Hepatocyte (in vitro differentiated cells): ENCODE measurements around the gene CIDEC. TPM values are rescaled to one million over a fixed set of nuclear protein-coding genes. Genes with fewer than 3 reads are reported as not detected.
"Not testable (repeated sequence)": the region's sequence is repeated elsewhere in the genome, so short reads cannot be mapped to it uniquely, and the experiment has no call there.

ENCODE experiments used
- DNase-seq: peaks from one replicate; pipeline ENCODE4 v3.0.0-alpha.2; 2016; ENCODE audit warnings: low spot score
- H2AFZ ChIP-seq: fragments of 200-600 bp; sonication (generic); 2 replicates; pipeline ENCODE4 v1.6.0; 2016; ENCODE audit warnings: antibody characterized with exemption, mild to moderate bottlenecking
- H3K27ac ChIP-seq: fragments of 200-600 bp; sonication (generic); 2 replicates; pipeline ENCODE4 v1.5.1; 2016; ENCODE audit warnings: mild to moderate bottlenecking
- H3K27me3 ChIP-seq: fragments of 200-600 bp; sonication (generic); 2 replicates; pipeline ENCODE4 v1.6.1; 2016
- H3K36me3 ChIP-seq: fragments of 200-600 bp; sonication (generic); replicated peaks from 2 replicates; pipeline ENCODE4 v1.5.1; 2016; ENCODE audit warnings: low read depth; ENCODE audit not compliant: insufficient read depth
- H3K4me1 ChIP-seq: fragments of 200-600 bp; sonication (generic); 2 replicates; pipeline ENCODE4 v1.5.1; 2016; ENCODE audit warnings: mild to moderate bottlenecking, moderate library complexity; ENCODE audit not compliant: insufficient read depth
- H3K4me2 ChIP-seq: fragments of 200-600 bp; sonication (generic); 2 replicates; pipeline ENCODE4 v1.6.0; 2016
- H3K4me3 ChIP-seq: fragments of 200-600 bp; sonication (generic); 2 replicates; pipeline ENCODE4 v1.5.1; 2016; ENCODE audit warnings: mild to moderate bottlenecking
- H3K79me2 ChIP-seq: fragments of 200-600 bp; sonication (generic); 2 replicates; pipeline ENCODE4 v1.6.0; 2017; ENCODE audit warnings: mild to moderate bottlenecking
- H3K9me2 ChIP-seq: fragments of 200-600 bp; sonication (generic); replicated peaks from 2 replicates; pipeline ENCODE4 v1.6.0; 2017; ENCODE audit warnings: mild to moderate bottlenecking; ENCODE audit not compliant: insufficient read depth
- H3K9me3 ChIP-seq: fragments of 200-600 bp; sonication (generic); 2 replicates; pipeline ENCODE4 v1.5.1; 2016; ENCODE audit warnings: low read depth, mild to moderate bottlenecking
- H4K20me1 ChIP-seq: fragments of 200-600 bp; sonication (generic); 2 replicates; pipeline ENCODE4 v1.6.0; 2016; ENCODE audit warnings: mild to moderate bottlenecking; ENCODE audit not compliant: insufficient read depth, poor library complexity, severe bottlenecking
- CTCF ChIP-seq: fragments of 200-600 bp; sonication (generic); IDR thresholded peaks from 2 replicates; pipeline ENCODE4 v1.5.1; 2016; ENCODE audit warnings: antibody characterized with exemption, mild to moderate bottlenecking; ENCODE audit not compliant: poor library complexity
- EZH2 ChIP-seq: fragments of 200-600 bp; sonication (generic); IDR thresholded peaks from 2 replicates; pipeline ENCODE4 v1.6.1; 2016; ENCODE audit warnings: antibody characterized with exemption, mild to moderate bottlenecking, borderline replicate concordance
- EZH2phosphoT487 ChIP-seq: fragments of 200-600 bp; sonication (generic); IDR thresholded peaks from one replicate; pipeline ENCODE4 v1.6.1; 2018; ENCODE audit warnings: antibody characterized with exemption, mild to moderate bottlenecking, low read depth, moderate library complexity; ENCODE audit not compliant: unreplicated experiment, severe bottlenecking
- WGBS: methylation state at CpG from one replicate; pipeline ENCODE4 v1.1.6; 2016; ENCODE audit warnings: low lambda C conversion rate; ENCODE audit errors: missing lambda C conversion rate; 5-methylcytosine and 5-hydroxymethylcytosine counted together
- polyA plus RNA-seq: library from polyadenylated mRNA; unstranded; fragments of >200 nt; fragmentation: Nextera tagmentation; extraction: Ambion mirVana; gene quantifications from 2 replicates; pipeline ENCODE4 v1.2.1, GENCODE V29; 2016
- total RNA-seq: library from RNA; depleted of rRNA; stranded (reverse); fragments of >200 nt; gene quantifications from 2 replicates; pipeline ENCODE4 v1.2.3, GENCODE V29; 2014

CIDEC gene
- total and polyA plus RNA-seq, 2 experiments from 2014 or later = 16.6 to 37.3 TPM

GRCh38 chr3:9897408-9898372 is 17.6 kb upstream of the CIDEC start:
- H3K4me2 ChIP-seq = peak overlapping the region; percentile 59
- no peak overlapping the region for H2AFZ ChIP-seq
- DNase-seq = peak; percentile 85

GRCh38 chr3:9896755-9897407 is 16.8 kb upstream of the CIDEC start:
- peak overlapping the region; percentile 94 for H3K27ac ChIP-seq
- 91% methylated on average over 10 of the region's 10 CpGs for WGBS
- H3K79me2 ChIP-seq = peaks cover 38% of the 10 kb centered on the region
- H3K36me3 ChIP-seq, H3K9me2 ChIP-seq, H2AFZ ChIP-seq, H3K4me3 ChIP-seq, H3K9me3 ChIP-seq, H3K27me3 ChIP-seq, H4K20me1 ChIP-seq, DNase-seq: not testable (repeated sequence)
- H3K4me2 ChIP-seq = peak overlapping the region; percentile 50
- H3K4me1 ChIP-seq = peaks cover 33% of the 10 kb centered on the region

More at GRCh38 chr3:9897408-9898372, 17.6 kb upstream of the CIDEC start:
- no peak overlapping the region for H3K4me3 ChIP-seq
- H3K9me3 ChIP-seq = no peaks in the 10 kb centered on the region
- peaks cover 41% of the 10 kb centered on the region for H3K4me1 ChIP-seq
- H3K36me3 ChIP-seq = no peaks in the 10 kb centered on the region
- H4K20me1 ChIP-seq = no peaks in the 10 kb centered on the region
- H3K27ac ChIP-seq = peak overlapping the region; percentile 95
- H3K9me2 ChIP-seq = no peaks in the 10 kb centered on the region
- no peaks in the 10 kb centered on the region for H3K27me3 ChIP-seq
- H3K79me2 ChIP-seq = peaks cover 29% of the 10 kb centered on the region
- TF ChIP-seq EZH2phosphoT487 (no peak), EZH2 (no peak), CTCF (no peak)
- 40% methylated on average over 4 of the region's 4 CpGs for WGBS

DNA sequence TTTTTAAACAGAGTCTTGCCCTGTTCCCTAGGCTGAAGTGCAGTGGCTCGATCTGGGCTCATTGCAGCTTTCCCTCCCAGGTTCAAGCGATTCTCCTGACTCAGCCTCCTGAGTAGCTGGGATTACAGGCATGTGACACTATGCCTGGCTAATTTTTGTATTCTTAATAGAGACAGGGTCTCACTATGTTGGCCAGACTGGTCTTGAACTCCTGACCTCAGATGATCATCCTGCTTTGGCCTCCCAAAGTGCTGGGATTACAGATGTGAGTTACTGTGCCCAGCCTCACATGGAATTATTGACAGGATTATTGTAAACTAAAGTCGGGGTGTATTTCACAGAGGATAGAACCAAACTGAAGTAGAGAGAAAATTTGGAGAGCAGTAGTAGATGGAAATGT is 15.7 kb upstream of the CIDEC start:
- not testable (repeated sequence) for H3K4me3 ChIP-seq, H3K36me3 ChIP-seq, H3K27me3 ChIP-seq, H3K9me3 ChIP-seq, H3K4me2 ChIP-seq, H2AFZ ChIP-seq, H4K20me1 ChIP-seq, H3K9me2 ChIP-seq, DNase-seq
- 95% methylated on average over 3 of the region's 3 CpGs for WGBS
- peaks cover 49% of the 10 kb centered on the region for H3K79me2 ChIP-seq
- H3K4me1 ChIP-seq = peaks cover 28% of the 10 kb centered on the region
- H3K27ac ChIP-seq = peak overlapping the region; percentile 94

DNA sequence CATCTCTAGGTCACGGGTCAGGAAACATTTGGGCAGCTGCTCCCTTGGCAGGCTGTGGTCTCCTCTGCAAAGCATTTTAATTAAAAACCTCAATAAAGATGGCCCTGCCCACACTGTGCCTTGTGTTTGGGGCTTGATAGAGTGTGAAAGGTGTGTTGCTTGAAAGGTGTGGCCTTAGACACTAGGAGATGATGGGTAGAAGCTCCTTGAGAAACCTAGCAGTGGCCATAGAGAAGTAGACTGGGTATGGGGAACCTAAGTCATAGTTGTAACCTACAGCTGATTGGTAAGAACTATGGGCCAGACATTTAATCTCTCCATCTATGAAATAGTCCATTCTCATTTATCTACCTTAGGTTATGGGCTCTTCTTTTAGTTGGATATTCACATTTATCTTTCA is 13.7 kb upstream of the CIDEC start:
- WGBS = 85% methylated on average over 1 of the region's 1 CpG
- Histone ChIP-seq H3K27ac (no peak overlapping the region), H3K4me1 (peaks cover 24% of the 10 kb centered on the region), H2AFZ (no peak overlapping the region), H3K36me3 (no peaks in the 10 kb centered on the region), H4K20me1 (no peaks in the 10 kb centered on the region), H3K4me3 (no peak overlapping the region), H3K79me2 (peaks cover 52% of the 10 kb centered on the region), H3K27me3 (no peaks in the 10 kb centered on the region), H3K4me2 (no peak overlapping the region), H3K9me3 (no peaks in the 10 kb centered on the region), H3K9me2 (no peaks in the 10 kb centered on the region)
- TF ChIP-seq EZH2phosphoT487 (no peak), EZH2 (no peak), CTCF (no peak)
- no peak for DNase-seq
